Activated CD4-positive, alpha-beta T cell treated with anti-CD3 and anti-CD28 coated beads for 24 hours (primary cell): ENCODE measurements around the gene TIGD1.

Experiments used
- DNase-seq, 2 donors: peaks; one replicate each; pipeline ENCODE4 v3.0.0-alpha.2; 2020; ENCODE audit warnings: low read depth in 2 of 2

The TIGD1 gene

DNA sequence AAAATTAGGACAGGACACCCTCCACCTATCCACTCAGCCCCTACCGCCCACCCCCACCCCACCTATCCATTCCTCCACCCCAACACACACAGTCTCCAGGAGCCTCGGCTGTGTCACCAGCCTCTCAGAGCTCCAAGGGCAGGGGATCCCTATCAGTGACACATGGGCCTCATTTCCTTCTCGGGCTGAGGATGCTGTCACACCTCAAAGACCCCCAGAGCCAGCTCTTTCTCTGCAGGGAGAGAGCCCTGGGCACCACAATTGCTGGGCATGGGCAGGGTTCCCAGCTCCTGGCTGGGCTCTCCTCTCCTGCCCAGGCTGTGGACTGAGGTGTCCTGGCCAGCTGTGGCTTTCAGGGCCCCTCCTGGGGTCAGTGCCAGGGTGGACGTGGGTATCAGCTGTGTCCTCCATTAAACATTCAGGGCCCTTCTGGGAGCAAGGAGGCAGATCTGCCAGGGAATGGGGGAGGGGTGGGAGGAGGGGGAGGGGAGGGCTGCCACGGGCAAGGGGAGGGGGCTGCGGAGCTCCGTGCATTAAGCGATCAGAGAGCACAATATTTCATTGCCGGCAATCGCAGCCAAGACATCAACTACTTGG lies 48.5 kb downstream of the TIGD1 start:
- DNase-seq: no peak

DNA sequence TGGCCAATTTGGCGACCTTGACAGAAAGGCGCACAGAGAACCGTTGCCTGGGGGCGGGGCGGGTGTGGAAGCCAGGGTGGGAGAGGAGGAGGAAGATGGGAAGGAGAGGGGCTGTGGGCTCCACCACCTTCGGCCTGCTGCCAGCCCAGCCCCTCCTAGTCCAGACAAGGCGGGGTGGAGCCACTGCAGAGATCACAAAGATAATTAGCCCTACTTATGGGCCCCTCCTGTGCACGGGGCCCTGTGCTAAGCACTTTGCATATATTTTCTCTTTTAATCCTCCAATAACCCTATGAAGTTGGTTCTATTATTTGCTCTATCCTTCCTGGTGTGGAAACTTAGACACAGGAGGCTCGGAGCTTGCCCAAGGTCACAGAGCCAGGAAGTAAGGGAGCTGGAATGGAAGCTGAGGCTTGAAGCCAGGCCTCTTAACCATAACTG lies 49.0 kb downstream of the TIGD1 start:
- no peak for DNase-seq

DNA sequence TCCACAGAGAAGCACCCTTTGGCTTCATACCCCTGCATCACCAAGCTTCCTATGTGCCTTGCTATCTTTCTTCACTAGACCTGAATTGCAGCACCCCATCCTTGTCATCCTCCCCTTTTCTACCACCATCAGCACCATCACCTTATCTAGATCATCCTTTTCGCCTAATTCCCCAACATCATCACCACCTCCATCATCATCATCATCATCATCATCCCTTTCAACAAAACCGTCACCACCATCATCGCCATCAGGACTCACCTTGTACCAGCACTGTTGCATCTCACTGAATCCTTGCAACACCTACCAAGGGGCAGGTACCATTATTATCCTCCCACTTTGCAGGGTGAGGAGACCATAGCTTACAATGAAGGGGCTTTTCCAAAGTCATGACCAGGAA lies 51.9 kb downstream of the TIGD1 start:
- no peak for DNase-seq
